SK-N-SH (cell line): ENCODE data around the gene RNF126. TPM values are rescaled to one million over a fixed set of nuclear protein-coding genes. Genes with fewer than 3 reads are reported as not detected.

Experiments used
- CTCF ChIA-PET: fragments of 300-600, 350-600 bp; formaldehyde crosslinking; extraction: SDS; loops from one replicate; lab custom pipeline; 2021; lab: Yijun Ruan, JAX
- POLR2A ChIA-PET: fragments of 350-600 bp; sonication (Branson Sonifier 250); formaldehyde crosslinking; extraction: SDS; loops from one replicate; lab custom pipeline; 2020; ENCODE audit warnings: antibody characterized with exemption, inconsistent platforms; lab: Yijun Ruan, JAX
- DNase-seq: peaks from one replicate; pipeline ENCODE4 v3.0.0; 2012
- H2AFZ ChIP-seq: fragments of 200-600 bp; sonication (generic); 2 replicates; pipeline ENCODE4 v1.8.1; 2016; ENCODE audit warnings: antibody characterized with exemption, mild to moderate bottlenecking, low read depth
- H3F3A ChIP-seq: fragments of 200-600 bp; sonication (generic); replicated peaks from 2 replicates; pipeline ENCODE3; 2016; ENCODE audit warnings: antibody characterized with exemption, mild to moderate bottlenecking; ENCODE audit not compliant: insufficient read depth
- H3K27ac ChIP-seq, 2 experiments: fragments of 200-500 bp in 1 of 2; fragments of 200-600 bp in 1 of 2; sonication (Bioruptor generic) in 1 of 2; sonication (generic), shearing (Covaris generic) in 1 of 2; 2 replicates each; pipeline versions ENCODE4 v1.5.1 to v1.6.1; 2014 to 2016; ENCODE audit warnings: low read depth in 2 of 2, inconsistent platforms in 1 of 2, low read length in 1 of 2, mild to moderate bottlenecking in 1 of 2, mixed read lengths in 1 of 2
- H3K27me3 ChIP-seq: fragments of 200-600 bp; sonication (generic), shearing (Covaris generic); 2 replicates; pipeline ENCODE4 v1.6.1; 2016; ENCODE audit warnings: mixed run types; ENCODE audit not compliant: insufficient read depth
- H3K36me3 ChIP-seq, 2 experiments: fragments of 200-500 bp in 1 of 2; fragments of 200-600 bp in 1 of 2; sonication (Bioruptor generic) in 1 of 2; sonication (generic) in 1 of 2; replicated peaks in 1 of 2; 2 replicates each; pipeline versions ENCODE3 to v1.5.1; 2014 to 2016; ENCODE audit warnings: low read length in 1 of 2, mild to moderate bottlenecking in 1 of 2; ENCODE audit not compliant: insufficient read depth in 2 of 2, control insufficient read depth in 1 of 2
- H3K4me1 ChIP-seq, 2 experiments: fragments of 200-500 bp in 1 of 2; fragments of 200-600 bp in 1 of 2; sonication (Bioruptor generic) in 1 of 2; sonication (generic), shearing (Covaris generic) in 1 of 2; 2 replicates each; pipeline versions ENCODE4 v1.5.1 to v1.6.1; 2014 to 2016; ENCODE audit warnings: low read depth in 1 of 2, low read length in 1 of 2, mixed run types in 1 of 2; ENCODE audit not compliant: insufficient read depth in 2 of 2, control insufficient read depth in 1 of 2
- H3K4me2 ChIP-seq: fragments of 200-600 bp; sonication (generic), shearing (Covaris generic); 2 replicates; pipeline ENCODE4 v1.6.1; 2017; ENCODE audit warnings: mixed run types
- H3K4me3 ChIP-seq, 2 experiments: fragments of 200-500 bp in 1 of 2; fragments of 200-600 bp in 1 of 2; sonication (Bioruptor generic) in 1 of 2; sonication (generic), shearing (Covaris generic) in 1 of 2; 2 replicates each; pipeline versions ENCODE4 v1.5.1 to v1.8.1; 2014 to 2016; ENCODE audit warnings: low read depth in 2 of 2, inconsistent platforms in 1 of 2, low read length in 1 of 2, mild to moderate bottlenecking in 1 of 2, mixed read lengths in 1 of 2, moderate library complexity in 1 of 2
- H3K79me2 ChIP-seq: fragments of 200-600 bp; sonication (generic); 2 replicates; pipeline ENCODE4 v1.8.1; 2017; ENCODE audit warnings: mild to moderate bottlenecking; ENCODE audit not compliant: insufficient read depth
- H3K9ac ChIP-seq: fragments of 200-600 bp; sonication (generic); 2 replicates; pipeline ENCODE4 v1.6.1; 2017; ENCODE audit warnings: mixed run types
- H3K9me2 ChIP-seq: fragments of 200-600 bp; sonication (generic); 2 replicates; pipeline ENCODE4 v1.6.1; 2017; ENCODE audit warnings: mixed run types
- H3K9me3 ChIP-seq: fragments of 200-600 bp; sonication (generic); 2 replicates; pipeline ENCODE4 v1.6.1; 2017; ENCODE audit warnings: mixed run types, mild to moderate bottlenecking, moderate library complexity
- H4K20me1 ChIP-seq: fragments of 200-600 bp; sonication (generic); 2 replicates; pipeline ENCODE4 v1.6.1; 2017; ENCODE audit warnings: mild to moderate bottlenecking, mixed run types; ENCODE audit not compliant: insufficient read depth
- ELF1 ChIP-seq: IDR thresholded peaks from 2 replicates; pipeline ENCODE4 v1.4.0; 2012
- EP300 ChIP-seq, 2 experiments: IDR thresholded peaks; 2 replicates each; pipeline versions ENCODE4 v1.4.0 to v1.6.1; 2012; ENCODE audit warnings: borderline replicate concordance in 1 of 2, low read depth in 1 of 2, low read length in 1 of 2
- FOSL2 ChIP-seq: IDR thresholded peaks from 2 replicates; pipeline ENCODE4 v1.4.0; 2012; ENCODE audit warnings: low read depth, mild to moderate bottlenecking, moderate library complexity, borderline replicate concordance
- GATA2 ChIP-seq: sonication (generic); formaldehyde crosslinking; IDR thresholded peaks from 2 replicates; pipeline ENCODE4 v1.5.0; 2020; ENCODE audit warnings: mild to moderate bottlenecking, missing genetic modification reagents
- RFX5 ChIP-seq: IDR thresholded peaks from 2 replicates; pipeline ENCODE4 v1.6.1; 2012; ENCODE audit warnings: mild to moderate bottlenecking, improper control_type of control experiment, low read length
- RXRA ChIP-seq: IDR thresholded peaks from 2 replicates; pipeline ENCODE4 v1.4.0; 2012; ENCODE audit warnings: low read depth, mild to moderate bottlenecking, borderline replicate concordance
- SIN3A ChIP-seq: IDR thresholded peaks from 2 replicates; pipeline ENCODE4 v1.6.1; 2012; ENCODE audit warnings: low read depth, mild to moderate bottlenecking, low read length, moderate library complexity, borderline replicate concordance
- TAF1 ChIP-seq: IDR thresholded peaks from 2 replicates; pipeline ENCODE4 v1.6.1; 2012; ENCODE audit warnings: low read depth, mild to moderate bottlenecking, low read length, moderate library complexity, borderline replicate concordance
- TCF12 ChIP-seq: IDR thresholded peaks from 2 replicates; pipeline ENCODE4 v1.4.0; 2012
- YY1 ChIP-seq: IDR thresholded peaks from 2 replicates; pipeline ENCODE4 v1.4.0; 2012; ENCODE audit warnings: low read depth, mild to moderate bottlenecking
- WGBS: methylation state at CpG from one replicate; pipeline ENCODE4 v1.1.6; 2017; ENCODE audit warnings: low lambda C conversion rate; 5-methylcytosine and 5-hydroxymethylcytosine counted together
- polyA plus RNA-seq, 3 experiments: library from polyadenylated mRNA; depleted of rRNA; stranded (reverse); fragments of >200 nt; gene quantifications; 2 replicates each; pipeline ENCODE4 v1.2.3, GENCODE V29; 2012
- TF ChIP-seq, protein P1 (sequence below): IDR thresholded peaks from 2 replicates; pipeline ENCODE4 v1.6.1; 2012; ENCODE audit warnings: mild to moderate bottlenecking, low read depth, low read length, moderate library complexity
- TF ChIP-seq, protein P2 (sequence below): IDR thresholded peaks from 2 replicates; pipeline ENCODE4; 2012
- TF ChIP-seq, protein P3 (sequence below): fragments of 200-600 bp; sonication (generic); IDR thresholded peaks from 2 replicates; pipeline ENCODE4 v1.6.1; 2017; ENCODE audit warnings: antibody characterized with exemption, mild to moderate bottlenecking, moderate library complexity

Gene RNF126
- polyA plus RNA-seq, 1 of the 3 experiments (the other 2 are of a cell fraction): 12.9 TPM

DNA sequence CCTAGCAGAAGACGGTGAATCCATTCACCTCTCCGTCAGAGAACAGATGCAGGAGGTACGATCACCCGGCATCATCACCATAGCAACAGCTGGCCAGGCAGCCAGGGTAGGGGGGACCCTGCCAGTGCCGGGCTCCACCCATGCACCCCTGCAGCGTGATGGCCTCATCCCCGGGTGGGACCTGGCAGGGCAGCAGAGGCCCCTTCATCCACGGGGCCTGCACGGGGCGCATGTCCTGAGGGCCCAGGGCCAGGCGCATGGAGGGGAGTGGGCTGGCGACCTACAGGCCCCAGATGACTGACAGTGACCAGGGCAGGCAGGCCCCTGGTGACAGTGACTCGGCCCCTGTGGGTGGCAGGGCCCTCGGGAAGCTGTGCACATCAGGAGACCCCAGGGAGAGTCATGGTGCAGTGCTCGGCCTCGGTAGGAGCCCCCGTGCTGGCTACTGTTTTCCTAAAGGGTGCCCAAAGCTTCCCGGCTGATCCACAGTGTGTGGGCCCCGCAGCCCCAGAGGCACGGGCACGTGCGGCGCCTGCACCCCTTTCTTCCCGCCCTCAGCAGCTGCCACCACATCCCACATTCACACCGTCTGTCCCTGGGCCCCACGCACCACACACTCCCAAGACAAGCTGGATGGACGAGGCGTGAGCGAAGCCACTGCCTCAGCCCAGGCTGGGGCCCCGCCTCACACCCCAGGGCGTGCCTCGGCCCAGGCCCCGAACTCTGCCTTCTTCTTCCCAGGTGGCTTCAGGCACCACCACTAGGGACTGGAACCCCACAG is 4.8 kb downstream of the RNF126 start:
- peaks cover 91% of the 10 kb centered on the region for H4K20me1 ChIP-seq
- no peaks in the 10 kb centered on the region for H3F3A ChIP-seq
- peaks cover 97% of the 10 kb centered on the region for H3K79me2 ChIP-seq
- H3K4me2 ChIP-seq: no peak overlapping the region
- H3K27ac ChIP-seq: no peak overlapping the region
- POLR2A ChIA-PET: no interaction called here
- H3K9me3 ChIP-seq: no peaks in the 10 kb centered on the region
- no peaks in the 10 kb centered on the region for H3K9me2 ChIP-seq
- H3K4me1 ChIP-seq: peaks cover 7 to 22% of the 10 kb centered on the region in 2 experiments; a peak in 2 of 4 replicates
- H3K9ac ChIP-seq: no peak overlapping the region
- 96% methylated on average over 17 of the region's 33 CpGs for WGBS
- H2AFZ ChIP-seq: no peak overlapping the region
- no peak overlapping the region for H3K4me3 ChIP-seq
- H3K36me3 ChIP-seq: peaks cover 0 to 11% of the 10 kb centered on the region in 2 experiments
- H3K27me3 ChIP-seq: no peaks in the 10 kb centered on the region
- TF ChIP-seq, protein P1, sequence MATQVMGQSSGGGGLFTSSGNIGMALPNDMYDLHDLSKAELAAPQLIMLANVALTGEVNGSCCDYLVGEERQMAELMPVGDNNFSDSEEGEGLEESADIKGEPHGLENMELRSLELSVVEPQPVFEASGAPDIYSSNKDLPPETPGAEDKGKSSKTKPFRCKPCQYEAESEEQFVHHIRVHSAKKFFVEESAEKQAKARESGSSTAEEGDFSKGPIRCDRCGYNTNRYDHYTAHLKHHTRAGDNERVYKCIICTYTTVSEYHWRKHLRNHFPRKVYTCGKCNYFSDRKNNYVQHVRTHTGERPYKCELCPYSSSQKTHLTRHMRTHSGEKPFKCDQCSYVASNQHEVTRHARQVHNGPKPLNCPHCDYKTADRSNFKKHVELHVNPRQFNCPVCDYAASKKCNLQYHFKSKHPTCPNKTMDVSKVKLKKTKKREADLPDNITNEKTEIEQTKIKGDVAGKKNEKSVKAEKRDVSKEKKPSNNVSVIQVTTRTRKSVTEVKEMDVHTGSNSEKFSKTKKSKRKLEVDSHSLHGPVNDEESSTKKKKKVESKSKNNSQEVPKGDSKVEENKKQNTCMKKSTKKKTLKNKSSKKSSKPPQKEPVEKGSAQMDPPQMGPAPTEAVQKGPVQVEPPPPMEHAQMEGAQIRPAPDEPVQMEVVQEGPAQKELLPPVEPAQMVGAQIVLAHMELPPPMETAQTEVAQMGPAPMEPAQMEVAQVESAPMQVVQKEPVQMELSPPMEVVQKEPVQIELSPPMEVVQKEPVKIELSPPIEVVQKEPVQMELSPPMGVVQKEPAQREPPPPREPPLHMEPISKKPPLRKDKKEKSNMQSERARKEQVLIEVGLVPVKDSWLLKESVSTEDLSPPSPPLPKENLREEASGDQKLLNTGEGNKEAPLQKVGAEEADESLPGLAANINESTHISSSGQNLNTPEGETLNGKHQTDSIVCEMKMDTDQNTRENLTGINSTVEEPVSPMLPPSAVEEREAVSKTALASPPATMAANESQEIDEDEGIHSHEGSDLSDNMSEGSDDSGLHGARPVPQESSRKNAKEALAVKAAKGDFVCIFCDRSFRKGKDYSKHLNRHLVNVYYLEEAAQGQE: no peak
- TF ChIP-seq SIN3A: no peak
- no peak for TF ChIP-seq RFX5
- no peak for TF ChIP-seq ELF1
- TF ChIP-seq, protein P2, sequence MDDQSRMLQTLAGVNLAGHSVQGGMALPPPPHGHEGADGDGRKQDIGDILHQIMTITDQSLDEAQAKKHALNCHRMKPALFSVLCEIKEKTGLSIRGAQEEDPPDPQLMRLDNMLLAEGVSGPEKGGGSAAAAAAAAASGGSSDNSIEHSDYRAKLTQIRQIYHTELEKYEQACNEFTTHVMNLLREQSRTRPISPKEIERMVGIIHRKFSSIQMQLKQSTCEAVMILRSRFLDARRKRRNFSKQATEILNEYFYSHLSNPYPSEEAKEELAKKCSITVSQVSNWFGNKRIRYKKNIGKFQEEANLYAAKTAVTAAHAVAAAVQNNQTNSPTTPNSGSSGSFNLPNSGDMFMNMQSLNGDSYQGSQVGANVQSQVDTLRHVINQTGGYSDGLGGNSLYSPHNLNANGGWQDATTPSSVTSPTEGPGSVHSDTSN: no peak
- TF ChIP-seq TCF12: no peak
- TF ChIP-seq RXRA: no peak
- TF ChIP-seq FOSL2: no peak
- TF ChIP-seq, protein P3, sequence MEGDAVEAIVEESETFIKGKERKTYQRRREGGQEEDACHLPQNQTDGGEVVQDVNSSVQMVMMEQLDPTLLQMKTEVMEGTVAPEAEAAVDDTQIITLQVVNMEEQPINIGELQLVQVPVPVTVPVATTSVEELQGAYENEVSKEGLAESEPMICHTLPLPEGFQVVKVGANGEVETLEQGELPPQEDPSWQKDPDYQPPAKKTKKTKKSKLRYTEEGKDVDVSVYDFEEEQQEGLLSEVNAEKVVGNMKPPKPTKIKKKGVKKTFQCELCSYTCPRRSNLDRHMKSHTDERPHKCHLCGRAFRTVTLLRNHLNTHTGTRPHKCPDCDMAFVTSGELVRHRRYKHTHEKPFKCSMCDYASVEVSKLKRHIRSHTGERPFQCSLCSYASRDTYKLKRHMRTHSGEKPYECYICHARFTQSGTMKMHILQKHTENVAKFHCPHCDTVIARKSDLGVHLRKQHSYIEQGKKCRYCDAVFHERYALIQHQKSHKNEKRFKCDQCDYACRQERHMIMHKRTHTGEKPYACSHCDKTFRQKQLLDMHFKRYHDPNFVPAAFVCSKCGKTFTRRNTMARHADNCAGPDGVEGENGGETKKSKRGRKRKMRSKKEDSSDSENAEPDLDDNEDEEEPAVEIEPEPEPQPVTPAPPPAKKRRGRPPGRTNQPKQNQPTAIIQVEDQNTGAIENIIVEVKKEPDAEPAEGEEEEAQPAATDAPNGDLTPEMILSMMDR: no peak
- no peak for TF ChIP-seq GATA2
- no peak for TF ChIP-seq EP300 (IDR thresholded peaks at IDR 0.05; ENCODE audit: borderline replicate concordance in 1 of 2, low read depth in 1 of 2, low read length in 1 of 2)
- no peak for TF ChIP-seq YY1
- TF ChIP-seq TAF1: no peak
- TF ChIP-seq, all 33 proteins: peak for 0
- no peak for DNase-seq
- CTCF ChIA-PET: interaction anchor here (1.5 kb wide), 1 partner anchor 76 kb away, joined by 3 read pairs; no protein-coding TSS in a partner anchor
